GM21423 (cell line): ENCODE data around the gene CNDP2.

Experiments used
- ATAC-seq: cut with Tn5 transposase; IDR thresholded peaks from one replicate; pipeline ENCODE4 v1.9.1; 2021; ENCODE audit warnings: mild to moderate bottlenecking, moderate library complexity; ENCODE audit not compliant: unreplicated experiment

CNDP2 gene

DNA sequence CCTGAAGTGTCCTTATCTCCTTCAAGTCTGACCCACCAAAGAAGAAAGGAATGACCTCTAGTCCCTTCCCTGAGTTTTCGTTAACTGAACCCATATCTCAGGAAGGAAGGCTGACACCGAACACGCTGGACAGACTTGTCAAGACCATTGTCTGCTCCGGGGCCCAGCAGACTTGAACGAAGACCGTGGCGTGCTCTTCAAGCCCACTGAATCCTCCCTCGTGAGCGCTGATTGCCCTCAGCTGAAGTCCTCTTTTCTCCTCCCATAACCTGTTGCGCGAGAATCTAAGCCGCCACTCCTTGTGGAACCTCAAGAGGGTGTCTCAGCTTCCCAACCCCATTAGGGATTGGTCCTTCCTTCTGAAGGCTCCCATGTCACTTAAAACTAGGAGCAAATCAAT, 37.5 kb downstream of the CNDP2 start:
- ATAC-seq: no peak

DNA sequence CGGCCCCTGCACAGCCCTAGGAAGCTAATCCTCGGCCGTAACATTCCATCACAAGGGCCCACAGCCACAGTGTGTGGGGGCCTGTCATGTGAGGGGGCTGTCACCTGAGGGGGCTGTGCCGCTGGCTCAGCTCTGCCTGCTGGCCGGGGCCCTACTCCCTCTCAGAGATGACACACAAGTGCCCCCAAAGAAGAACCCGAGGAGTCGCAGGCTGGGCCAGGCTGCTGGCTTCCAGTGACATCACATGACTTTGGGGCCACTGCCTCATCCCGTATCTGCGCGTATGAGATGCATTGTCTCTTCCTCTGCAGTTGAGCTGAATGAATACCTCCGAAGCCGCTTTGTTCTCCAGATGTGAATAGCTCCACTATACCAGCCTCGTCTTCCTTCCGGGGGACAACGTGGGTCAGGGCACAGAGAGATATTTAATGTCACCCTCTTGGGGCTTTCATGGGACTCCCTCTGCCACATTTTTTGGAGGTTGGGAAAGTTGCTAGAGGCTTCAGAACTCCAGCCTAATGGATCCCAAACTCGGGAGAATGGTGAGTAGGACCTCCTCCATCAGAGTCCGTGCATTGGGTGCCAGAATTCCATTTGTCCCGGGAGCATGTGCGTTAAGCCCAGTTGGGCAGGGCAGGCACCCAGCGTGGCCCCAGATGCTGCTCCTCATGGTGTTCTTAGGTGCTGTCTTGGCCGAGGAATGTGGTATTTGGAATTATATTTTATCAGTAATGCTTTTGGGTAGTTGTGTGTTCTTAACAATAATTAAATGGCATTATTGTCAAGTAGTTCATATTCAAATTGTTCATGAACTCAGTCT, 38.2 kb downstream of the CNDP2 start, which contains the start of gene CNDP1:
Gene CNDP1 (plus strand): TSS at position 351 of the 820 bp plus-strand sequence. CDS start 168 bp downstream, at position 519.
- no peak for ATAC-seq

DNA sequence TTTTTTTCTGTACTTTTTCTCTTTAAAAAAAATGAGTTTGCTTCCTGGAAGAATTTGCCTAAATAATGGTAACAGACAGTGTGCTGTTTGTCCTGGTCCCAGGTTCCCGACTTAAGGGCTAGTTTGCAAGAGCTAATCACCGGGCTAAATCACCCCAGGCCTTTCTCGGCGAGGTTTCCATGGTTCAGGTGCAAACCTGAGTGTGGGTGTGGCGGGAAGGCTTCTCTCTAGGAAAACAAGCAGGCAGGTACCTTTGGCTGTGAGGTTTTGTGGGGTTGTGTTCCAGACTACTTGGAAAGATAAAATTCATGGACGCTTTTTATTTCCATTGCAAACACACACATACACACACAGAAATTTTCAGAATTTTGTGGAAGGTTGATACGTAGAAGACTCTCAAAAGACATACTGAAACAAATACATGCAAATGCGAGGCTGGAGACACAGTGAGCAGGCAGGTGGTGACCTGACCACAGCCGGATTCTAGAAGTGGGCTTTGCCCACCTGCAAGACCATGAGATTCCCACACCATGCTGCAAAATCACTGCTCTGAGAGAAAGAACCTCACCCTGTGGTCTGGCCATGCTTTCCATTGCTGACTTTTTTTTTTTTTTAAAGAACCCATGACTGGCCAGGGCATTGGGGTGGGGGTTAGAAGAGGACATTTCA, 39.0 kb downstream of the CNDP2 start:
- ATAC-seq: no peak

DNA sequence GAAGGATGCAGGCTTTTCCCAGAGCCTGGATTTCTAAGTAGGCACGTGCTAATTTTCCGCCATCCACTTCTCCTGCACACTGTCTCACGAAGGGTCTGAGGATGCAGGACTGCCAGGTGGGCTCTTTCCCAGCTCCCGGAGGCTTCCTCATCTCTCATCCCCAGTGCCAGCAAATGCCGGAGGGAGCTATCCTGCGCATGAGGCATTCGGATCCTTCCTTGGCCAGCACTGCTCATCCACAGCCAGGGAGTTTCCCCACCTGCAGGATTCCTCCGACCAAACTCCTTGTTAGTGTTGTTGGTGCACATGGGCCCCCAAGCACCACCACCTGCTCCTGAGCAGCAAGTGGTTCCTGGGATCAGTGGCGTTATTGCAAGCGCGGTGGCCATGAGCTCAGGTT, 43.1 kb downstream of the CNDP2 start:
- no peak for ATAC-seq

DNA sequence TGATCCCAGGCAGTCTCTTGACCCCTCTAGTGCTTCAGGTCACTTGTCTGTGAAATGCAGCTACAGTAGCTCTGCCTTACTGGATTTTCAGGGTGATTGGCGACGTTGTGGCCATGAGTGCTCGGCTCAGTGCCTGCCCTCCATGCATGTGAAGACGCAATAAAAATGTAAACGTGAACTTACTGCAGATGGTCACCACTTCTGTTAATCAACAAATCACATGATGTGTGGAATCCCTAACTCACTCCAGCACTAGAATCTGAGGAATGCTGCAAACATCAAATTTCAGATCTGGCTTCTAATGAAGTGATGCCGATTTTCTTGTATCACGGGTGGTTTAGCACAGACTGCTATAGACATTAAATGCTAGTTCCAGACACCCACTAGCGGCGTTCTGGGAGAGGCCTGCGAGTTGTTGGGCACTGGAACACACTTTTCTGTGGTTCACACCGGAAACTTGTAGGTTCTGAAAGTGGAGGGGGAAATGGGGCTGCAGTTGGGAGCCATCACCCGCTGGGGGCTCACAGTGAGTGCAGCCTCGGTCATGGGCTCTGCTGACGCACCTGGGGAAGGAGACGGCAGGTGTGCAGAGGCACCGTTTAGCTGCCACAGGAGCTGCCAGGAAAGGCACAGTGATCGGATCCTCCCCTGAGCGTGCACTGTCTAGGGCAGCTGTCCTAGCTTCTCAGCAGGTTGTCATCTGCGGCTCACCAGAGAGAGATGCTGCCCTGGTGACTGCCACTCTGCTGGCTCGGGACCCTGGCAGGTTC, 44.7 kb downstream of the CNDP2 start:
- ATAC-seq: no peak

DNA sequence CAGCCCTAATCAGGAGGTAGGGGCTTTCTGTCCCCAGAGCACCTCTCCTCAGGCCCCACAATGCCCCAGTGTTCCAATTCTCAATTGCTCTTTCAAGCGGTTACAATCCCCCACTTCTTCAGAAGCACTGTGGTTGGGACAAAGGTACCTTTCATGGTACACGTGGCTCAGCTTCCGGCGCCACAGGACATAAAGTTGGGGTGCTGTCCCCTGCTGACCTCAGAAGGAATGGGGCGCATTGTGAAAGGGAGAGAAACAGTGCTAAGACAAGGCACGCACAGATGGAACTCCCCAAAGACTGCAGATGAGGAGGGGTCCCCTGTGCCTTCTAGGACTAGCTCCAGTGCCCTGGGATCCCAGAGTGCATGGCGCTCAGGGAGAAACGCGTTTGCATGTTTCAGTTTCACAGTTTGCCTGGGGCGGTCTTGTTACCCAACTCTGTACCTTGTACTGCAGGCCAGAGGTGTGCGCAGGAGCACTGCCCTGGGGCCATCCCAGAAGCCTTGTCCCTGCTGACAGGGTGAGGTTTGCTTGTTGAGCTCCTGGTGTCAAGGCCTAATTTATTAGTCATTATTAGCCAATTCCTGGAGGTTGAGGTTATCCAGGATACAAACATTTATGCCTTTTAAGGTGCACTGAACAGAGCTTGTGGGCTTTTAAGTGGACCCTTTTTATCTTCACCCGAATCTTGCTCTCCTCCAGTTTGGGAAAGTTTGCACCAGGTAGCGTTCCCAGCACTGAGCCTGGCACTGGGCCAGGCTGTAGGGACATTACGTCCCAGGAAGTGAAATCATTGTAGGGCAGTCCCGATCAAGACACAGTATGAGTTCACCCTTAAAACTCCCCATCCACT, 45.8 kb downstream of the CNDP2 start:
- ATAC-seq: no peak

DNA sequence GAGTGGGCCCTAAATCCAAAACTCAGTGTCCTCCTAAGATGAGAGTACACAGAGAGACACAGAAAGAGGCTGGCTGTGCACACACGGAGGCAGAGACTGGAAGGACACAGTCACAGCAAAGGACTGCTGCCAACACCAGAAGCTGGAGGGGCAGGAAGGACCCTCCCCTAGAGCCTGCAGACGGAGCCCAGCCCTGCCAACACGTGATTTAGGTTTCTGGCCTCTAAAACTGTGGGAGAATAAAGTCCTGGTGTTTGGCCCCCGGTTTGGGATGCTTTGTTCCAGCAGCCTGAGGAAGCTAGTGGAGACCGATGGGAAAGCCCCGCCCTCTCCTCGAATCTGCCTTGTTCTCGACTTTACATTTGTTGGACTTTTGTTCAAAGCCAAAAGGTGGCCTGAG, 48.7 kb downstream of the CNDP2 start:
- no peak for ATAC-seq

DNA sequence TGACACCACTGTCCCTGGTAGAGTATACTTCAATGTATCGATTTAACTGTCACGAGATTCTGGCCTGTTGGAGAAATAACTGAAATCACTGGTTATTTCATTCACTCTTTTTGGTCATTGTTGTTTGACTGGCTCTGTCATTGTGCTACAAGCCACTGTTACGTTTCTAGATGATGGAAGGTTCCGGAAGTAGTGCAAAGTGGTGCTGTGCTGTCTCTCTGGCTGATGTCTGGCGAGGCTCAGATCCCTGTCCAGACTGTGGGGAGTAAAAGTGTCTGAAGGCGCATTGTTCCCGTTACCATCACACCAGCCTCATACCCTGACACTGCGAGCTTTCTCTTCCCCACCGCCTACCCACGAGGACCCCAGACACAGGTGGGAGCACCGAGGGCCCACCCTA, 49.8 kb downstream of the CNDP2 start:
- no peak for ATAC-seq

DNA sequence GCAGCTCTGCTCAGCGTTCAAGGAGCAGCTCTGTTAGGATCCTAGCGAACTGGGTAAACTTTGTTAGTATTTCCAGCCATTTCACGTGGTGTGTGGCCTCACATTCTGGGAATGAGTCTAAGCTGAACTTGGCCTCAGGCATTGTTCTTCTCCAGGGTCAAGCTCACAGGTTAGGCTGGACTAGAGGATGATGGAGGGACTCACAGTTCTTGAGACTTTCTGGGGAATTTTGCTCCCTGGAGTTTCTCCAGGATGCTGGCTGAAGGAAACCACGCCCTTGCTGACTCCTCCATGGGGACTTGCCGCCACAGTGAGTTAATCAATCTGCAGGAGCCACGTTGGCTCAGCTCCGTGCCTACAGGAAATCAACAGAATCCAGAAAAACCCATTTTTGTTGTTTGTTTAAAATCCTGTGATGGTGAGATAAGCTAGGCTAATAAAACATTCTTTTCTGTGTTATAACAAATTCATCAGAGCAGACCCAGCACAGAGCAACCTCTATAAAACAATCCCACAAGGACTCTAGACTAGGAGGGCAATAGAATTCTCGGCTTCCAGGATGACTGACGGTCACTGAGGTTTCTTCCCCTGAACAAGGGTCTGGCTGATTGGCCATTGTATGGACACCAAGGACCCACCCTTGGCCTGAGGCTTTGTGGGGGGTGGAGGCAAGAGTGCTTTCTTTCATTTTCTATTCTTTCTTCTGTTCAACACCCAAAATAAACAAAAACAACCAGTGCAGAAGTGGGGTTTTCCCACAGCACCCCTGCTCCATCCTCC, 50.8 kb downstream of the CNDP2 start:
- no peak for ATAC-seq

DNA sequence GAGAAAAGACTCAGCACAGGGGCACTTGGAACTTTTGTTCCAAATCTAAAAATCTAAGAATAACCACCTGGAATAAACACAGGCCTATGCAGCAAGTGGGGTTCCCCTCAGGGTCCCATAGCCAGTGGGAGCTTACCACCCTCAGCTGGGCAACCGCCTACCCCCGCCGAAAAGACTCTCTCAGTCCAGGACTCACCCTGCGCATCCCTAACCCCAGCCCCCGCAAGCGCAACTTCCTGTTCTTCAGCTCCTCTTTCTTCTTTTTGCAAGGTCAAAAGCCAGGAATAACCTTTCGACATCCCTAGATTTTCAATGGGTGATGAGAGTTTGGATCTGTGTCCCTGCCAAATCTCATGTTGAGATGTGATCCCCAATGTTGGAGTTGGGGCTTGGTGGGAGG, 51.7 kb downstream of the CNDP2 start:
- ATAC-seq: no peak

DNA sequence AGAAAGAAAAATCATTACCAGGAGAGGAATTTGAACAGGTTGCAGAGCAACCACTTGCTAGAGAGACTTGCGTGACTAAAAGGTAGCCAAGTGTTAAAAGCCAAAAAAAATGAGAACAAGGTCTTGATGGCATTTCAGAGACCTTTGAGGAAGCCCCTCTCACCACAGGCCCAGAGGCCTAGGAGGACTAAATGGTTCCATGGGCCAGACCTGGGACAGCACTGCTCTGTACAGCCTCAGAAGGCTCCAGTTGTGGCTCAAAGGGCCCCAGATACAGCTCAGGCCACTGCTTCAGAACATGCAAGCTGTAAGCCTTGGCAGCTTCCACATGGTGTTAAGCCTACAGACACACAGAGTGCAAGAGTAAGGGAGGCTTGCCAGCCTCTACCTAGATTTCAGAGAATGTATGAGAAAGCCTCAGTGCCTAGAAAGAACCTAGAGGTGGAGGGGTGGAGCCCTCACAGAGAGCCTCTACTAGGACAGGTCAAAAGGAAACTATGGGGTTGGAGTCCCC, 53.5 kb downstream of the CNDP2 start:
- ATAC-seq: no peak

DNA sequence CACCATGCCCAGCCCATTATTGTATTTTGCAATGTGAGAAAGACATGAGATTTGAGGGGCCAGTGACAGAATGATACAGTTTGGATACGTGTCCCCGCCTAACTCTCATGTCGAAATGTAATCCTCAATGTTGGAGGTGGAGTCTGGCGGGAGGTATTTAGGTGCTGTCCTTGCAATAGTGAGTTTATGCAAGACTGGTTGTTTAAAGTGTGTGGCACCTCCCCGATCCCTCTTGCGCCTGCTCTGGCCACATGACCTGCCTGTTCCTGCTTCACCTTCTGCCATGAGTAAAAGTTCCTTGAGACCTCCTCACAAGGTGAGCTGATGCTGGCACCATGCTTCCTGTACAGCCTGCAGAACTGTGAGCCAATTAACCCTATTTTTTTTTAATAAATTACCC, 54.7 kb downstream of the CNDP2 start:
- no peak for ATAC-seq

DNA sequence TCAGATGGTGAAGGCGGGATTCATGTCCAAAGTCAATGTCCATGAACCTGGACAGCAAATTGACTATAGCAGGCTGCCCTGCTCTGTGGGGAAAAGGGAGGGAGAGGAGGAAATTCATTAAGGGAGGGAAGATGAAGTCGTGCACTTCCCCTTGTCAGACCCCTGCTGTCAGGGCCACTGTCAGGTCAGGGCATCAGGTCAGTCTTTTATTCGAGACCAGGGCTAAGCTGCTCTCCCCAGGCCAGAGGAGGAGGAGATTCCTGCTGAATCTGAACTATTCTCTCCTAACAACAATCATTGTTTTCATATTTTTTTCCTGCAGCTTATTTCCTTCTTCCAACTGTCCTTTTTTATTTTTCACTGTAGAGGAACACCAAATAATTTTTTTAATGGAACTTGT, 55.3 kb downstream of the CNDP2 start:
- no peak for ATAC-seq

DNA sequence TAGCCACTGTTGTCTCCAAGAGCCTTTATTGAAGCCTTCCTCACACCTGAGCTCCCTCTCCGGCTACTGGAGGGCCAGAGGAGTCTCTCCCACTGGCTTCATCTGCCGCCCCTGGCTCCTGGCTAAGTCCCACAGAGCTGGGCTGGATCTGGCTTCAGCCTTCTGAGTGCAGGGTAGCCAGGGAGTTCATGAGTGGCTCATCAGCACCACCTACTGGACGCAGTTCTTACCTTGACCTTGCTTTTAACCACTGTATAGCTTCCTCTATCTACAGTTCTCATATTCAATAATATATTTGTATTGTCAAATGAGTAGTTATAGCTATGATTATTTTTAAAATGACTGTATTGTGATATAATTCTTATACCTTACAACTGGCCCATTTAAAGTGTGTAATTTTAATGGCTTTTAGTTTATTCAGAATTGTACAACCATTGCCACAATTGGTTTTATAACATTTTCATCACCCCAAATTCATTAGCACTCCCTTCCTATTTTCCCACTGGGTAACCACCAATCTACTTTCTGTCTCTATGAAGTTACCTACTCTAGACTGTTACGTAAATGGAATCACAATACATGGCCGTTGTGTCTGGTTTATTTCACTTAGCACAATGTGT, 55.9 kb downstream of the CNDP2 start:
- ATAC-seq: peak; percentile 99

DNA sequence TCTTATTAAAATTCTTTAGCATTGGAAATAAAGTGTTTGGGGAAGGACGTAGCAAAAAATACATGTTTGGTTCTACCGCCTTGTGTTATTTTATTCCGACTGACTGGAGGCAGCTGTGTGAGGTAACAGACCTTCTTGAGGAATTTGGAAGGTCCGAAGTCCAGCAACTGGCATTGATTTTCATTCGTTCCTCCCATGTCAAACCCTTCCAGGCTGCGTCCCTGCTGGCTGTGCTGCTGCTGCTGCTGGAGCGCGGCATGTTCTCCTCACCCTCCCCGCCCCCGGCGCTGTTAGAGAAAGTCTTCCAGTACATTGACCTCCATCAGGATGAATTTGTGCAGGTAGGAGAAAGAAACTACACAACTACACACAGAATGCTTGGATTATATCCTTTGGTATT, 60.0 kb downstream of the CNDP2 start:
- no peak for ATAC-seq

DNA sequence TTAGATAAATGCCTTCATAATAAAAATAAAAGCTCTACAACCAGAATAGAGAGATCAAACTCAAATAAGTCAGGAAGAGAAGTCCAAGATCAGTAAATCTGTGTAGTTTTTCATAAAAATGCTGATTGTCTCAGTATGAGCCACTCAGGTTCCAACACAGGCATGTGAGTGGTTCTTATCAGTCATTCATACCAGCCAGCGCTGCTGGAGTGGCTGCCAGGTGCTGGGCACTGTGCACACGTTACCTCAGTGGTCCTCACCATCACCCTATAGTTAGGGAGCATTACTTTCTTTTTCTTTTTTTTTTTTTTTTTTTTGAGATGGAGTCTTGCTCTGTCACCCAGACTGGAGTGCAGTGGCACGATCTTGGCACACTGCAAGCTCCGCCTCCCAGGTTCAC, 61.9 kb downstream of the CNDP2 start:
- no peak for ATAC-seq

DNA sequence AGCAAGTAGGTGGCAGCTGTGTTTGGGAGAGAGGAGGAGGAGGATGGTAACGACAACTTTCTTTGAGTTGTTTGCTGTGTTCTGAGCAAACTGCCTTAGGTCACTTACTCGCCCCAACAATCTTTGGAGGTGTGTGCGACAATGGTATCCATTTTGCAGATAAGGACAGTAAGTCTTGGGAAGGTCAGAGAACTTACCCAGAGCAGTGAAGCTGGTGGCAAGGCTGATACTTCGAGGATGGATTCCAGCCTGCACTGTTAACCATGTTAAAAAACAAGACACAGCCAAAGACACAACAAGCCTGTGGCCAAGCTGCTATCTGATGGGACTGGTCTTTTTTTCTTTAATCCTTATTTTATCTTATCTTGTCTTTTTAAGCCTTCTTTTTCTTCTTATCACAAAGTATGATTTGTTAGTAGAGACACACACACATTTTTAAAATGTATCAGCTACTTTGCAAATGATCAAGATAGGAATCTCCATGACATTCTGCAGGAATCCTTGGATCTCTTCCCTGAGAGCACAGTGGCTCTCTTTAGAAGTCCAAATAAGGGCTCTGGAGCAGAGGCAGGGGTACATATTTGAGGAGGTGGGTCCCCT, 66.1 kb downstream of the CNDP2 start:
- ATAC-seq: no peak

DNA sequence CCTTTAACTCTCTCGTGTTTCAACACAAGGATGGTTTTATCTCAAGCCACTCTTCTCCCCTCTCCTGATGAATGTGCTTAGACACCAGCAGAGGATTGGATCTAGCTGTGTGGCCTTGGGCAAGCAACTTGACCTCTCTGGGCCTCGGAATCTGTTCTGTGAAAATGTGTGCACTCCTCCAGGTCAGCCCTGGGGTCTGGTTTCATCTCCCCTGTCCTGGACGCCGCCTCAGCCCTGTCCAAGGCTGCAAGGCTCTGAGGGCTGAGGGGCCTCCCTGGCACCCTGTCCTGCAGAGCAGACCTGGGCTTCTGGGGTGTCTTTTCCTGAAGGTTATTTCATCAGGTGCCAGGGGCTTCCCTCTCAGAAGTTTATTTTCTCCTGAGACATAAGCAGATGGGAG, 66.6 kb downstream of the CNDP2 start:
- ATAC-seq: no peak

DNA sequence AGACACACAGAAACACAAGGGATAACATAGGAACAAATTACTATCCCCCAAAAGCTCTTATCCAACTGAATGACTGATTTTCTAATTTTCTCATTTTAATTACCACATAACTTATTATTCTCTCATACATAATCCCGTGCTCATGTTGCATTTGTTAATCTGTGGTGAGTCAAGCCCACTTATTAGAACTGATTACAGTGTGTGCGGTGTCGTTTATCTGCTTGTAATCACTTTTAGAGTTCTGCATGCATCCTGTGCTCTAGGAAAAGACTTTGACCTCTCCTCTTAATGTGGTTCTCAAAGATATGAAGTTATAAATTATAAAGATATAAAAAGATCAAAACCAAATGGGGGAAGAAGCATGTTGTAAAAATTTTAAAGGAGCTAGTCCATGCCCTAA, 67.8 kb downstream of the CNDP2 start:
- ATAC-seq: no peak
